HepG2 (cell line): ENCODE measurements around the gene INAFM2. TPM values are rescaled to one million over a fixed set of nuclear protein-coding genes. Genes with fewer than 3 reads are reported as not detected.

ENCODE experiments used
- ATAC-seq: fragments of 200-7000 bp; cut with Tn5 transposase; 3 replicates; pipeline ENCODE4 v1.9.1; 2020; ENCODE audit warnings: mild to moderate bottlenecking, moderate library complexity
- BruUV-seq: library from RNA; stranded (reverse); fragments of 400-500 nt; replicated peaks from 2 replicates; lab custom pipeline; 2021; lab: Mats Ljungman, UMichigan
- CTCF ChIA-PET: fragments of 300-600 bp; formaldehyde crosslinking; extraction: SDS; loops from one replicate; lab custom pipeline; 2021; ENCODE audit warnings: low total read pairs, inconsistent platforms, low intra/inter-chr PET ratio; lab: Yijun Ruan, JAX
- POLR2A ChIA-PET: fragments of 350-600 bp; sonication (Branson Sonifier 250); formaldehyde crosslinking; loops from one replicate; lab custom pipeline; 2020; ENCODE audit warnings: antibody characterized with exemption, inconsistent platforms; lab: Yijun Ruan, JAX
- DNase-seq: peaks from one replicate; pipeline ENCODE4 v3.0.0-alpha.2; 2015; ENCODE audit warnings: low spot score
- FAIRE-seq: peaks from 3 replicates; lab custom pipeline; 2011; peaks lifted over from hg19 to GRCh38; lab: Jason Lieb, UNC
- H2AFZ ChIP-seq: one replicate; pipeline ENCODE4 v1.6.1; 2011; ENCODE audit warnings: low read length, inconsistent platforms
- H3K27ac ChIP-seq: fragments of 300-600 bp; 3 replicates; pipeline ENCODE4 v1.8.0; 2011; ENCODE audit warnings: mixed run types, mild to moderate bottlenecking, mixed read lengths, low read length, inconsistent platforms; ENCODE audit not compliant: insufficient read depth; ENCODE audit errors: extremely low read length
- H3K27me3 ChIP-seq, 2 experiments: fragments of 200-600 bp in 1 of 2; 2 replicates in 1 of 2; 3 replicates in 1 of 2; pipeline versions ENCODE4 v1.6.0 to v1.8.0; 2011; ENCODE audit warnings: low read length in 2 of 2, mild to moderate bottlenecking in 2 of 2, moderate library complexity in 2 of 2, inconsistent platforms in 1 of 2; ENCODE audit not compliant: insufficient read depth in 2 of 2, control insufficient read depth in 1 of 2
- H3K36me3 ChIP-seq, 2 experiments: fragments of 200-600 bp in 1 of 2; replicated peaks in 1 of 2; 2 replicates in 1 of 2; 3 replicates in 1 of 2; pipeline versions ENCODE4 v1.5.1 to v1.8.0; 2011; ENCODE audit warnings: low read length in 2 of 2, inconsistent platforms in 1 of 2; ENCODE audit not compliant: insufficient read depth in 2 of 2, control insufficient read depth in 1 of 2
- H3K4me1 ChIP-seq: 2 replicates; pipeline ENCODE4 v1.5.1; 2012; ENCODE audit warnings: low read length, inconsistent platforms; ENCODE audit not compliant: insufficient read depth
- H3K4me2 ChIP-seq: 2 replicates; pipeline ENCODE4 v1.6.0; 2011; ENCODE audit warnings: low read depth, low read length, inconsistent platforms
- H3K4me3 ChIP-seq, 3 experiments: fragments of 200-600 bp in 1 of 3; sonication (generic), shearing (Covaris generic) in 1 of 3; replicated peaks in 1 of 3; 2 replicates each; pipeline ENCODE4 v1.5.1; 2011 to 2016; ENCODE audit warnings: low read length in 3 of 3, inconsistent platforms in 2 of 3, low read depth in 2 of 3, mild to moderate bottlenecking in 2 of 3, control low read depth in 1 of 3, mixed read lengths in 1 of 3; ENCODE audit not compliant: insufficient read depth in 1 of 3
- H3K79me2 ChIP-seq: one replicate; pipeline ENCODE4 v1.6.1; 2011; ENCODE audit warnings: low read length, inconsistent platforms; ENCODE audit not compliant: insufficient read depth
- H3K9ac ChIP-seq: 2 replicates; pipeline ENCODE4 v1.6.0; 2011; ENCODE audit warnings: mild to moderate bottlenecking, low read depth, low read length, inconsistent platforms; ENCODE audit not compliant: insufficient read depth
- H3K9me3 ChIP-seq: 2 replicates; pipeline ENCODE4 v1.5.1; 2012; ENCODE audit warnings: mild to moderate bottlenecking, low read length
- H4K20me1 ChIP-seq: 2 replicates; pipeline ENCODE4 v1.6.0; 2011; ENCODE audit warnings: inconsistent platforms, mild to moderate bottlenecking, low read length, moderate library complexity; ENCODE audit not compliant: insufficient read depth
- SOX5 ChIP-seq: IDR thresholded peaks from 2 replicates; pipeline ENCODE4 v1.6.1; 2016; ENCODE audit warnings: borderline replicate concordance
- ZKSCAN5 ChIP-seq: sonication (generic); formaldehyde crosslinking; IDR thresholded peaks from 2 replicates; pipeline ENCODE4 v1.5.1; 2020; ENCODE audit warnings: mild to moderate bottlenecking, missing genetic modification reagents
- WGBS: methylation state at CpG from one replicate; pipeline ENCODE4 v1.1.6; 2017; ENCODE audit warnings: low lambda C conversion rate; 5-methylcytosine and 5-hydroxymethylcytosine counted together
- in situ Hi-C: cut with HindIII; loops from 2 replicates; pipeline ENCODE4 v1.10.0; 2017; ENCODE audit warnings: low pct_unique_long_range_greater_than_20kb; ENCODE audit not compliant: extremely low pct_ligation_motif_present
- intact Hi-C: fragments of 100-400 bp; cut with micrococcal nuclease; formaldehyde crosslinking; loops from one replicate; pipeline ENCODE4 v1.10.0; 2022; ENCODE audit not compliant: unreplicated experiment
- polyA plus RNA-seq, 8 experiments: library from polyadenylated mRNA; depleted of rRNA in 3 of 8; stranded (reverse) in 7 of 8; unstranded in 1 of 8; fragments of >200 nt; fragmentation: Illumina TruSeq in 4 of 8; extraction: Trizol in 4 of 8; gene quantifications; 2 replicates each; pipeline versions ENCODE4 v1.2.1 to v1.2.3, GENCODE V29; 2011 to 2016; ENCODE audit warnings: low read depth in 4 of 8, missing spikeins in 1 of 8, mixed read lengths in 1 of 8; ENCODE audit not compliant: insufficient read depth in 1 of 8
- total RNA-seq, 5 experiments: library from RNA; depleted of rRNA; stranded (reverse); fragments of >200 nt; fragmentation: Illumina TruSeq; extraction: Trizol; gene quantifications; 2 replicates each; pipeline ENCODE4 v1.2.3, GENCODE V29; 2016; ENCODE audit warnings: low read depth in 1 of 5
- TF ChIP-seq, protein P1 (sequence below): sonication (generic); formaldehyde crosslinking; IDR thresholded peaks from 2 replicates; pipeline ENCODE4 v1.4.0; 2020; ENCODE audit warnings: missing genetic modification reagents, low read depth, mild to moderate bottlenecking, borderline replicate concordance
- TF ChIP-seq, protein P2 (sequence below): sonication (generic); formaldehyde crosslinking; IDR thresholded peaks from 2 replicates; pipeline ENCODE4 v1.5.0; 2020; ENCODE audit warnings: mild to moderate bottlenecking, missing genetic modification reagents

The INAFM2 gene
- total and polyA plus RNA-seq, 2 of the 13 experiments (the other 11 are each of a cell fraction or from before 2014, with no cell fraction given), result 5.5 to 6.5 TPM

GRCh38 chr15:40336744-40337122, 13.2 kb downstream of the INAFM2 start:
- Histone ChIP-seq H2AFZ (no peak overlapping the region), H3K4me2 (no peak overlapping the region)
- intact Hi-C loops, result no loop called here

GRCh38 chr15:40337597-40337996, 14.1 kb downstream of the INAFM2 start:
- no peaks in the 10 kb centered on the region for H3K9me3 ChIP-seq
- H3K4me1 ChIP-seq, result peaks cover 41% of the 10 kb centered on the region
- H2AFZ ChIP-seq, result no peak overlapping the region
- TF ChIP-seq, protein P1, sequence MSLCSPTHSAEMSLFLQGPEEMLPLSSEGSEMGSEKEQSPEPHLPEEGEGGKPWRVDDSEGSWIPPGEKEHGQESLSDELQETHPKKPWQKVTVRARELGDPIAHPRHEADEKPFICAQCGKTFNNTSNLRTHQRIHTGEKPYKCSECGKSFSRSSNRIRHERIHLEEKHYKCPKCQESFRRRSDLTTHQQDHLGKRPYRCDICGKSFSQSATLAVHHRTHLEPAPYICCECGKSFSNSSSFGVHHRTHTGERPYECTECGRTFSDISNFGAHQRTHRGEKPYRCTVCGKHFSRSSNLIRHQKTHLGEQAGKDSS (CRISPR knock-in tag), result 0 out of 2 replicates have a peak, but pooled peaks have one; percentile 7
- TF ChIP-seq ZKSCAN5 (CRISPR knock-in tag), result no peak
- no peaks in the 10 kb centered on the region for H3K79me2 ChIP-seq
- in situ Hi-C loops (no loop called here), intact Hi-C loops (no loop called here)
- H3K9ac ChIP-seq, result no peak overlapping the region
- H4K20me1 ChIP-seq, result peaks cover 4% of the 10 kb centered on the region; the same call in 1 of the 2 replicates
- no peak overlapping the region for H3K27ac ChIP-seq
- H3K4me2 ChIP-seq, result no peak overlapping the region
- H3K36me3 ChIP-seq, result no peaks in the 10 kb centered on the region; a peak in 1 of 5 replicates
- BruUV-seq, result no TSS peak
- CTCF ChIA-PET, result interaction anchor here (1.8 to 2.3 kb wide), 2 partner anchors 15 to 84 kb away, joined by 6 to 19 read pairs; partner anchors contain the start of gene INAFM2
- POLR2A ChIA-PET, result interaction anchor here (1.2 to 4.4 kb wide), 5 partner anchors 12 to 68 kb away, joined by 3 to 24 read pairs (median 18); partner anchors contain the start of genes INAFM2 and IVD
- no peak overlapping the region for H3K4me3 ChIP-seq
- DNase-seq (no peak), FAIRE-seq (no peak), ATAC-seq (no peak)
- H3K27me3 ChIP-seq, result no peaks in the 10 kb centered on the region
- WGBS, result 86% methylated on average over 13 of the region's 19 CpGs

More at GRCh38 chr15:40336744-40337122, 13.2 kb downstream of the INAFM2 start:
- CTCF ChIA-PET, result no interaction called here
- in situ Hi-C loops, result no loop called here
- no peaks in the 10 kb centered on the region for H3K27me3 ChIP-seq
- 62% methylated on average over 5 of the region's 5 CpGs for WGBS
- no TSS peak for BruUV-seq
- no peak overlapping the region for H3K4me3 ChIP-seq
- FAIRE-seq (no peak), ATAC-seq (no peak), DNase-seq (no peak)
- H3K27ac ChIP-seq, result no peak overlapping the region
- no peak overlapping the region for H3K9ac ChIP-seq
- no peaks in the 10 kb centered on the region; a peak in 1 of 5 replicates for H3K36me3 ChIP-seq
- peaks cover 4% of the 10 kb centered on the region; the same call in 1 of the 2 replicates for H4K20me1 ChIP-seq
- POLR2A ChIA-PET, result no interaction called here
- H3K79me2 ChIP-seq, result no peaks in the 10 kb centered on the region
- H3K4me1 ChIP-seq, result peaks cover 40% of the 10 kb centered on the region
- H3K9me3 ChIP-seq, result no peaks in the 10 kb centered on the region
- TF ChIP-seq, protein P2, sequence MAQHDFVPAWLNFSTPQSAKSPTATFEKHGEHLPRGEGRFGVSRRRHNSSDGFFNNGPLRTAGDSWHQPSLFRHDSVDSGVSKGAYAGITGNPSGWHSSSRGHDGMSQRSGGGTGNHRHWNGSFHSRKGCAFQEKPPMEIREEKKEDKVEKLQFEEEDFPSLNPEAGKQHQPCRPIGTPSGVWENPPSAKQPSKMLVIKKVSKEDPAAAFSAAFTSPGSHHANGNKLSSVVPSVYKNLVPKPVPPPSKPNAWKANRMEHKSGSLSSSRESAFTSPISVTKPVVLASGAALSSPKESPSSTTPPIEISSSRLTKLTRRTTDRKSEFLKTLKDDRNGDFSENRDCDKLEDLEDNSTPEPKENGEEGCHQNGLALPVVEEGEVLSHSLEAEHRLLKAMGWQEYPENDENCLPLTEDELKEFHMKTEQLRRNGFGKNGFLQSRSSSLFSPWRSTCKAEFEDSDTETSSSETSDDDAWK (CRISPR knock-in tag), result no peak
- TF ChIP-seq SOX5 (CRISPR knock-in tag), result no peak
